Dendritic cell treated with granulocyte-macrophage colony-stimulating factor and Interleukin-4, amounts not matched to agents 40 ng/mL and 50 ng/mL, for 4 days (primary cell): ENCODE measurements around the gene RAPGEF6.
"Not testable (repeated sequence)": the region's sequence is repeated elsewhere in the genome, so short reads cannot be mapped to it uniquely, and the experiment has no call there.

Source experiments
- H3K27ac Mint-ChIP-seq: one replicate; pipeline ENCODE4 v1.8.0; 2022; ENCODE audit warnings: mild to moderate bottlenecking, mixed read lengths
- H3K27me3 Mint-ChIP-seq: one replicate; pipeline ENCODE4 v1.8.0; 2022; ENCODE audit warnings: mild to moderate bottlenecking, mixed read lengths
- H3K36me3 Mint-ChIP-seq: one replicate; pipeline ENCODE4 v1.8.0; 2022; ENCODE audit warnings: low read depth, mixed read lengths
- H3K4me1 Mint-ChIP-seq: one replicate; pipeline ENCODE4 v1.8.0; 2022; ENCODE audit warnings: low read depth, mixed read lengths
- H3K4me3 Mint-ChIP-seq: one replicate; pipeline ENCODE4 v1.8.0; 2022; ENCODE audit warnings: mild to moderate bottlenecking, moderate library complexity, mixed read lengths
- H3K9me3 Mint-ChIP-seq: one replicate; pipeline ENCODE4 v1.8.0; 2022; ENCODE audit warnings: mixed read lengths
- intact Hi-C: fragments of 100-400 bp; cut with micrococcal nuclease; formaldehyde crosslinking; loops from one replicate; pipeline ENCODE4 v1.15.0; 2022

Gene RAPGEF6

DNA sequence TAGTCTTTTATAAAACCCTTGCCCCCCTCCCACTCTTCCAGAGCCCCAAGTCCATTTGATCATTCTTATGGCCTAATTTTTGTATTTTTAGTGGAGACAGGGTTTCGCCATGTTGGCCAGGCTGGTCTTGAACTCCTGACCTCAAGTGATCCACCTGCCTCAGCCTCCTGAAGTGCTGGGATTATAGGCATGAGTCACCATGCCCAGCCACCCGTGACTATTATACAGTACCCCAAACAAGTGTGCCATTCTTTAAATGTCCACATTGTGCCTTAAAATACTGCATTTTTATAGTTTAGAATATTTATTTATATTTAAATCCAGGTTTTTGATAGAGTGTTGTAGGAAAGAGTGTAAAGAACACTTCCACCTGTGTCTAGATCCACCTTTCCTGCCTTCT, 254.8 kb downstream of the RAPGEF6 start:
- not testable (repeated sequence) for H3K4me3 Mint-ChIP-seq

DNA sequence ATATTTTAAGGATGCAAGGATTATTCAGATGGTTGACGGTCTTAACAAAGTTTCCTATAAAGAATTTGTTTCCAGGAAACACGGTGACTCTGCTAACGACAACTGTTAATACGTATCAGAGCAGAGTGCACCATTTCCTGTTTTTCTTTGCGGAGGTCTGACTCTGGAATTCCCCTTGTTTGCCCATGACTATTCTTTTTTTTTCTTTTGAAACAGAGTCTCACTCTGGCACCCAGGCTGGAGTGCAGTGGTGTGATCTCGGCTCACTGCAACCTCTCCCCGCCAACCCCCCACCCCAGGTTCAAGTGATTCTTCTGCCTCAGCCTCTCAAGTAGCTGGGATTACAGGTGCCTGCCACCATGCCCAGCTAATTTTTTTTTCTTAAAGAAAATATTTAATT, 255.3 kb downstream of the RAPGEF6 start:
- H3K27ac Mint-ChIP-seq = peak overlapping the region; percentile 86
- peaks cover 41% of the 10 kb centered on the region for H3K4me1 Mint-ChIP-seq
- H3K36me3 Mint-ChIP-seq = peaks cover 32% of the 10 kb centered on the region
- peak overlapping the region; percentile 17 for H3K4me3 Mint-ChIP-seq
- intact Hi-C loops = loop anchor here (1.0 to 5.0 kb wide), 2 partner anchors 116 to 217 kb away; no protein-coding TSS in a partner anchor
- H3K27me3 Mint-ChIP-seq = no peaks in the 10 kb centered on the region
- H3K9me3 Mint-ChIP-seq = no peaks in the 10 kb centered on the region

More for the DNA sequence above, 254.8 kb downstream of the RAPGEF6 start:
- Mint-ChIP-seq H3K27ac (peak overlapping the region; percentile 86), H3K4me1 (peaks cover 39% of the 10 kb centered on the region), H3K36me3 (peaks cover 34% of the 10 kb centered on the region)
- H3K27me3 Mint-ChIP-seq, H3K9me3 Mint-ChIP-seq: not testable (repeated sequence)
- intact Hi-C loops = loop anchor here (5.0 kb wide), 1 partner anchor 218 kb away; no protein-coding TSS in a partner anchor

DNA sequence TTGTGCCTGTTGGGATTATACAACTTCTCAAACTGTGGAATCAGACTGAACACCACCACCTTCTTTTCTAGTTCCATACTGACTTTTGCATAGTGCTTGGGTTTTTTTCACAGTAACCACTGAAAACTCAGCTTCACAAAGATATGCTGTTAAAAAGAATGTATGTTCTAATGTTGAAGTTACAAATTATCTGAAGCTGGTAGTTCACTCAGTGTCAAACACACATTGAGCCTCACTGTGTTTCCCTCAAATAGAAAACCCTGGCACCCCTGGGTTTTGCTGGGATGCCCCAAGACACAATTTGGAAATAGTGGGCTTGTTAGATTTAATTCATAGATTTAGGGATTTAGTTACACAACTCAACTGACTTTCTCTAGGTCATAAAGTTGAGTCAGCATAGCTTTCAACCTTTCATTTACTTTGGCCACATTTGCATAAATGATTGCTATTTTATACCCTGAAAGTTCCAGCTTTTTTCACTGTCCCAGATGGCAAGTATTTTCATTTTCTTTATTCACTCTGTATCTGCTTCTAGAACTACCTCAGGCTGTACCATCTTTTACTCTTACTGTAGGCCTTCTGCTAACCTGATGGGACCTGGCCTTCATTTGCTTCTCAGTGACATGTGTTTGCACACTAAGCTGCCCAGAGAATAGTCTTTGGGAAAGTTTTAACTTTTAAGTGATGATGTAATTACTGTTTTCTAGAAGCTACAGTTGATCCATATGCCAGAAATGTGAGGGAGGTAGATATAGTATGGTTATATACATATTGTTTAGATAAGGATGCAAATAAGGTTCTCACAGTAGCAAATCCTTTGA, 256.1 kb downstream of the RAPGEF6 start:
- intact Hi-C loops = loop anchor here (1.0 kb wide), 1 partner anchor 116 kb away; no protein-coding TSS in a partner anchor
- H3K9me3 Mint-ChIP-seq = no peaks in the 10 kb centered on the region
- peaks cover 26% of the 10 kb centered on the region for H3K36me3 Mint-ChIP-seq

DNA sequence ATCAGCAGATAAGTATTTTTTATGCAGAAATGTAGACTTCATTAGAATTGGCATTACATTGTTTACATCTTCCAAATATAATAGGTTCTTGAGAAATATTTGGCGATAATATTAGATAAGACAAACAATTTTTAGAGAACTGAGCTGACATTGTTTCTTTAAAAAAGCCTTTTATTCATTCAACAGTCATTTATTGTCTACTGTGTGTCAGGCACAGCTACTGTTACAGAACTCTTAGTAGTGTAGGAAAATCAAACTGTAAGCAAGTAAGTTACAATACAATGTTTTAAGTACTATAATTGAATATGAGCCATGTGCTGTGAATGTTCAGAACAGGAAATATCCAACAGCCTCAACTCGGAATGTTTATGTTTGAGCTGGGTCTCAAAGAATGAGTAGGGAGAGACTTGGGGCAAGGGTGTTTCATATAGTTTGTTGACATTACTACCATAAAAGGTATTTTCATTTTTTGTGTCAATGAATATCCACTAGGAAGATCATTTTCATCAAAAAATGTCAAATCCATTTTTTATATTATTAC, 257.2 kb downstream of the RAPGEF6 start:
- Mint-ChIP-seq H3K4me1 (peaks cover 52% of the 10 kb centered on the region), H3K4me3 (no peak overlapping the region), H3K36me3 (peaks cover 31% of the 10 kb centered on the region), H3K9me3 (no peaks in the 10 kb centered on the region), H3K27ac (peak overlapping the region; percentile 32), H3K27me3 (no peaks in the 10 kb centered on the region)
- intact Hi-C loops = no loop called here

More for the DNA sequence above, 256.1 kb downstream of the RAPGEF6 start:
- Mint-ChIP-seq H3K27ac (peak overlapping the region; percentile 86), H3K4me1 (peaks cover 45% of the 10 kb centered on the region), H3K4me3 (no peak overlapping the region), H3K27me3 (no peaks in the 10 kb centered on the region)

DNA sequence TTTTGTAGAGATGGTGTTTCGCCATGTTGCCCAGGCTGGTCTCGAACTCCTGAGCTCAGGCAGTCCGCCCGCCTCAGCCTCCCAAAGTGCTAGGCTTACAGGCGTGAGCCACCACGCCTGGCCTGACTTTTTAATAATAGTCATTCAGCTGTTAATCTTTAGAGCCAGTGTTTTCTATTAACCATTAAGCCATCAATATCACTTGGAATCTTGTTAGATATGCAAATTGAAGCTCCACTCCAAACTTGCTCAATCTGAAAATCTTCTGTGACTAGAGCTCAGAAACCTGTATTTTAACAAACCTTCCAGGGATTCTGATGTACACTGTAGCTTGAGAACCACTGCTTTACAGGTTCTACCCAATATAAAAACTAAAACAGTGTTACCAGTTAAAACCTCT, 257.7 kb downstream of the RAPGEF6 start:
- intact Hi-C loops = no loop called here
- H3K4me1 Mint-ChIP-seq = peaks cover 53% of the 10 kb centered on the region
- H3K9me3 Mint-ChIP-seq = no peaks in the 10 kb centered on the region
- no peak overlapping the region for H3K27ac Mint-ChIP-seq
- H3K4me3 Mint-ChIP-seq = no peak overlapping the region
- no peaks in the 10 kb centered on the region for H3K27me3 Mint-ChIP-seq
- H3K36me3 Mint-ChIP-seq = peaks cover 30% of the 10 kb centered on the region

DNA sequence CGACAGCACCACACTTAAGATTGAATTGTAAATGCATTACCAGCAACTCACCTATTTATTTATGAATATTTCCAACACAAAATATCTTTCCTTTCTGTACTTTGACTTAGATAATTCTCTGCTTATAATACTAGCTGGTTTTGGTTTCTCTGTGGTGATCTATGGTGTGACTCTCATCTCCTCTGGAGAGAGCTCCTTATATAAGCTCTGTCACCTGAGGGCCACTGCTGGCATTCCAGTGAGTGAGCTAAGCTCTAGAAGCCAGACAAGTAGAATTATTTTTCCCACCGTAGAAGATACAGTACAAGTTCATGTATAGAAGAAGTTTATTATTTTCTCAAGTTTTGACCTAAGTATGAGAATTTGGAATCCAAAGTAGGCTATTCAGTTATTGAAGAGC, 259.7 kb downstream of the RAPGEF6 start:
- peak overlapping the region; percentile 17 for H3K27ac Mint-ChIP-seq
- peaks cover 37% of the 10 kb centered on the region for H3K4me1 Mint-ChIP-seq
- peaks cover 21% of the 10 kb centered on the region for H3K36me3 Mint-ChIP-seq
- no peaks in the 10 kb centered on the region for H3K9me3 Mint-ChIP-seq
- H3K4me3 Mint-ChIP-seq = no peak overlapping the region
- intact Hi-C loops = no loop called here
- no peaks in the 10 kb centered on the region for H3K27me3 Mint-ChIP-seq
